ENCODE measurements around the gene SETD2.

SETD2 gene

GRCh38 chr3:47009225-47010110 is 154.4 kb downstream of the SETD2 start:
- DNase-seq (ENCODE audit: low read depth) = peak; percentile 67

- no peak for DNase-seq (ENCODE audit: low read depth)
These were observed 155.1 kb downstream of the SETD2 start for GRCh38 chr3:47008851-47009224.

GRCh38 chr3:47008234-47008796 is 155.6 kb downstream of the SETD2 start:
- DNase-seq (ENCODE audit: low read depth) = no peak

GRCh38 chr3:47007482-47008233 is 156.3 kb downstream of the SETD2 start:
- DNase-seq (ENCODE audit: low read depth) = no peak

- DNase-seq (ENCODE audit: low read depth) = no peak
These were observed 156.9 kb downstream of the SETD2 start for GRCh38 chr3:47007001-47007400.

GRCh38 chr3:47006145-47006651 is 157.7 kb downstream of the SETD2 start:
- DNase-seq (ENCODE audit: low read depth) = no peak

GRCh38 chr3:47005212-47006144 is 158.4 kb downstream of the SETD2 start:
- no peak for DNase-seq (ENCODE audit: low read depth)

- DNase-seq (ENCODE audit: low read depth) = no peak
These were observed 159.3 kb downstream of the SETD2 start for GRCh38 chr3:47004369-47005211.

GRCh38 chr3:47003461-47004368 is 160.2 kb downstream of the SETD2 start:
- DNase-seq (ENCODE audit: low read depth) = no peak

GRCh38 chr3:47003056-47003410 is 160.9 kb downstream of the SETD2 start:
- DNase-seq (ENCODE audit: low read depth) = no peak

- no peak for DNase-seq (ENCODE audit: low read depth)
These were observed 161.5 kb downstream of the SETD2 start for GRCh38 chr3:47002171-47003055.

- DNase-seq (ENCODE audit: low read depth) = no peak
These were observed 162.2 kb downstream of the SETD2 start for GRCh38 chr3:47001731-47002170.

- DNase-seq (ENCODE audit: low read depth) = no peak
These were observed 162.8 kb downstream of the SETD2 start for GRCh38 chr3:47000922-47001730.

GRCh38 chr3:47000198-47000815 is 163.6 kb downstream of the SETD2 start:
- no peak for DNase-seq (ENCODE audit: low read depth)

GRCh38 chr3:46999516-47000197 is 164.3 kb downstream of the SETD2 start:
- no peak for DNase-seq (ENCODE audit: low read depth)

GRCh38 chr3:46998852-46999515 is 164.9 kb downstream of the SETD2 start:
- DNase-seq (ENCODE audit: low read depth) = no peak
